Measurements from ENCODE around the gene CIC. TPM values are rescaled to one million over a fixed set of nuclear protein-coding genes. Genes with fewer than 3 reads are reported as not detected.

Gene CIC
- total and polyA plus RNA-seq, 2 of the 13 experiments (the other 11 are each of a cell fraction or from before 2014, with no cell fraction given) = 5.9 to 8.0 TPM

DNA sequence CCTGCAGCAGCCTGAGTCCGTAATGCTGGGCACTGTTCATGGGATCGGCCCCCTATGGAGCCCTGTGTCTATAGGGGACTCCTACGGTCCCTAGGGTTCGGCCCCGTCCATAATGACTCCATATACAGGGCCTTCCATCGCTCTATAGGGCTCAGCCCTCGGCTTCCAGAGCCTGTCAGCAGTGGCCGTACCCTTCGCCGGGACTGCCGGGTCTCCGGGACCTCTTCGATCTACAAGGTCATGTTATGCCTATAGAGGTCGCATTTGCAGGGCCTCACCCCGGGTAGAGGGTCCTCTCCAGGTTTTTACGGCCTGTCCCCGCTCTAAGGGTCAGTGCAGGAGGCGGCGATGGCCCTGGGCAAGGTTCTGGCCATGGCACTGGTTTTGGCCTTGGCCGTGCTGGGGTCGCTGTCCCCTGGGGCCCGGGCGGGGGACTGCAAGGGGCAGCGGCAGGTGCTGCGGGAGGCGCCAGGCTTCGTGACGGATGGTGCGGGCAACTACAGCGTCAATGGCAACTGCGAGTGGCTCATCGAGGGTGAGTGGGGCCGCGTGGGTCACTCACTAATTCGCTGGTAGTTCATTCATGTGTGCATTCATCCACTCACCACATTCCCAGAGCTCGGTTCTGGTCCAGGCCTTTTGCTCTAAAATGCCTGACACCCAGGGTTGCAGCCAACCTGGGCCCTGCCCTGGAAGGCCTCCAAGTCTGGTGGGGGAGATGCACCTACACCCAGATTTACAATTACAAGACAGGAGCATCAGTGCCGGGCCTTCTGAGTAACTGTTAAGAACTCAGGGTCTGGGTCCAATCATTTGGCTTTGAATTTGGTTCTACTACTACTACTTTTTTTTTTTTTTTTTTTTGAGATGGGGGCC, 57.1 kb downstream of the CIC start (continued):
- TF ChIP-seq KLF15 (CRISPR knock-in tag; IDR thresholded peaks at IDR 0.05; ENCODE audit: borderline replicate concordance) (0 out of 2 replicates have a peak, but pooled peaks have one; percentile 11), LCORL (IDR thresholded peaks at IDR 0.05) (no peak), LCORL (CRISPR knock-in tag; IDR thresholded peaks at IDR 0.05) (peak; percentile 45; the same call in 1 of the 2 replicates), ZBTB42 (CRISPR knock-in tag; IDR thresholded peaks at IDR 0.05) (no peak), ZNF660 (CRISPR knock-in tag; IDR thresholded peaks at IDR 0.05; ENCODE audit: borderline replicate concordance, low read depth) (no peak), ZMYM4 (CRISPR knock-in tag; IDR thresholded peaks at IDR 0.05) (peak; percentile 17; the same call in 1 of the 2 replicates), HES4 (CRISPR knock-in tag; IDR thresholded peaks at IDR 0.05; ENCODE audit: borderline replicate concordance) (0 out of 2 replicates have a peak, but pooled peaks have one; percentile 4), KDM5A (IDR thresholded peaks at IDR 0.05; ENCODE audit: borderline replicate concordance, low read length) (peak; percentile 74; the same call in 1 of the 2 replicates), HIVEP1 (CRISPR knock-in tag; IDR thresholded peaks at IDR 0.05) (0 out of 2 replicates have a peak, but pooled peaks have one; percentile 10), ZNF598 (CRISPR knock-in tag; IDR thresholded peaks at IDR 0.05; ENCODE audit: borderline replicate concordance) (no peak), GABPB1 (CRISPR knock-in tag; IDR thresholded peaks at IDR 0.05) (no peak), ZNF274 (CRISPR knock-in tag; IDR thresholded peaks at IDR 0.05) (peak; percentile 23; the same call in 1 of the 2 replicates), DMAP1 (CRISPR knock-in tag; IDR thresholded peaks at IDR 0.05) (0 out of 2 replicates have a peak, but pooled peaks have one; percentile 12), ZNF746 (CRISPR knock-in tag; IDR thresholded peaks at IDR 0.05) (0 out of 2 replicates have a peak, but pooled peaks have one; percentile 6), ZNF138 (CRISPR knock-in tag; IDR thresholded peaks at IDR 0.05; ENCODE audit: low read depth) (no peak)
- TF ChIP-seq, protein P1, sequence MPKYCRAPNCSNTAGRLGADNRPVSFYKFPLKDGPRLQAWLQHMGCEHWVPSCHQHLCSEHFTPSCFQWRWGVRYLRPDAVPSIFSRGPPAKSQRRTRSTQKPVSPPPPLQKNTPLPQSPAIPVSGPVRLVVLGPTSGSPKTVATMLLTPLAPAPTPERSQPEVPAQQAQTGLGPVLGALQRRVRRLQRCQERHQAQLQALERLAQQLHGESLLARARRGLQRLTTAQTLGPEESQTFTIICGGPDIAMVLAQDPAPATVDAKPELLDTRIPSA (CRISPR knock-in tag; IDR thresholded peaks at IDR 0.05; ENCODE audit: borderline replicate concordance) = no peak
- TF ChIP-seq, protein P2, sequence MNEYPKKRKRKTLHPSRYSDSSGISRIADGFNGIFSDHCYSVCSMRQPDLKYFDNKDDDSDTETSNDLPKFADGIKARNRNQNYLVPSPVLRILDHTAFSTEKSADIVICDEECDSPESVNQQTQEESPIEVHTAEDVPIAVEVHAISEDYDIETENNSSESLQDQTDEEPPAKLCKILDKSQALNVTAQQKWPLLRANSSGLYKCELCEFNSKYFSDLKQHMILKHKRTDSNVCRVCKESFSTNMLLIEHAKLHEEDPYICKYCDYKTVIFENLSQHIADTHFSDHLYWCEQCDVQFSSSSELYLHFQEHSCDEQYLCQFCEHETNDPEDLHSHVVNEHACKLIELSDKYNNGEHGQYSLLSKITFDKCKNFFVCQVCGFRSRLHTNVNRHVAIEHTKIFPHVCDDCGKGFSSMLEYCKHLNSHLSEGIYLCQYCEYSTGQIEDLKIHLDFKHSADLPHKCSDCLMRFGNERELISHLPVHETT (CRISPR knock-in tag; conservative IDR thresholded peaks at IDR 0.05) = no peak
- TF ChIP-seq, protein P3, sequence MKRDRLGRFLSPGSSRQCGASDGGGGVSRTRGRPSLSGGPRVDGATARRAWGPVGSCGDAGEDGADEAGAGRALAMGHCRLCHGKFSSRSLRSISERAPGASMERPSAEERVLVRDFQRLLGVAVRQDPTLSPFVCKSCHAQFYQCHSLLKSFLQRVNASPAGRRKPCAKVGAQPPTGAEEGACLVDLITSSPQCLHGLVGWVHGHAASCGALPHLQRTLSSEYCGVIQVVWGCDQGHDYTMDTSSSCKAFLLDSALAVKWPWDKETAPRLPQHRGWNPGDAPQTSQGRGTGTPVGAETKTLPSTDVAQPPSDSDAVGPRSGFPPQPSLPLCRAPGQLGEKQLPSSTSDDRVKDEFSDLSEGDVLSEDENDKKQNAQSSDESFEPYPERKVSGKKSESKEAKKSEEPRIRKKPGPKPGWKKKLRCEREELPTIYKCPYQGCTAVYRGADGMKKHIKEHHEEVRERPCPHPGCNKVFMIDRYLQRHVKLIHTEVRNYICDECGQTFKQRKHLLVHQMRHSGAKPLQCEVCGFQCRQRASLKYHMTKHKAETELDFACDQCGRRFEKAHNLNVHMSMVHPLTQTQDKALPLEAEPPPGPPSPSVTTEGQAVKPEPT (CRISPR knock-in tag; IDR thresholded peaks at IDR 0.05; ENCODE audit: low read depth) = 0 out of 2 replicates have a peak, but pooled peaks have one; percentile 22
- TF ChIP-seq, protein P4, sequence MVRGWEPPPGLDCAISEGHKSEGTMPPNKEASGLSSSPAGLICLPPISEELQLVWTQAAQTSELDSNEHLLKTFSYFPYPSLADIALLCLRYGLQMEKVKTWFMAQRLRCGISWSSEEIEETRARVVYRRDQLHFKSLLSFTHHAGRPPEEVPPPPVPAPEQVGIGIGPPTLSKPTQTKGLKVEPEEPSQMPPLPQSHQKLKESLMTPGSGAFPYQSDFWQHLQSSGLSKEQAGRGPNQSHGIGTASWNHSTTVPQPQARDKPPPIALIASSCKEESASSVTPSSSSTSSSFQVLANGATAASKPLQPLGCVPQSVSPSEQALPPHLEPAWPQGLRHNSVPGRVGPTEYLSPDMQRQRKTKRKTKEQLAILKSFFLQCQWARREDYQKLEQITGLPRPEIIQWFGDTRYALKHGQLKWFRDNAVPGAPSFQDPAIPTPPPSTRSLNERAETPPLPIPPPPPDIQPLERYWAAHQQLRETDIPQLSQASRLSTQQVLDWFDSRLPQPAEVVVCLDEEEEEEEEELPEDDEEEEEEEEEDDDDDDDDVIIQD (CRISPR knock-in tag; IDR thresholded peaks at IDR 0.05; ENCODE audit: low read depth) = no peak
- TF ChIP-seq, protein P5, sequence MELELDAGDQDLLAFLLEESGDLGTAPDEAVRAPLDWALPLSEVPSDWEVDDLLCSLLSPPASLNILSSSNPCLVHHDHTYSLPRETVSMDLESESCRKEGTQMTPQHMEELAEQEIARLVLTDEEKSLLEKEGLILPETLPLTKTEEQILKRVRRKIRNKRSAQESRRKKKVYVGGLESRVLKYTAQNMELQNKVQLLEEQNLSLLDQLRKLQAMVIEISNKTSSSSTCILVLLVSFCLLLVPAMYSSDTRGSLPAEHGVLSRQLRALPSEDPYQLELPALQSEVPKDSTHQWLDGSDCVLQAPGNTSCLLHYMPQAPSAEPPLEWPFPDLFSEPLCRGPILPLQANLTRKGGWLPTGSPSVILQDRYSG (CRISPR knock-in tag; IDR thresholded peaks at IDR 0.05) = no peak
- TF ChIP-seq, protein P6, sequence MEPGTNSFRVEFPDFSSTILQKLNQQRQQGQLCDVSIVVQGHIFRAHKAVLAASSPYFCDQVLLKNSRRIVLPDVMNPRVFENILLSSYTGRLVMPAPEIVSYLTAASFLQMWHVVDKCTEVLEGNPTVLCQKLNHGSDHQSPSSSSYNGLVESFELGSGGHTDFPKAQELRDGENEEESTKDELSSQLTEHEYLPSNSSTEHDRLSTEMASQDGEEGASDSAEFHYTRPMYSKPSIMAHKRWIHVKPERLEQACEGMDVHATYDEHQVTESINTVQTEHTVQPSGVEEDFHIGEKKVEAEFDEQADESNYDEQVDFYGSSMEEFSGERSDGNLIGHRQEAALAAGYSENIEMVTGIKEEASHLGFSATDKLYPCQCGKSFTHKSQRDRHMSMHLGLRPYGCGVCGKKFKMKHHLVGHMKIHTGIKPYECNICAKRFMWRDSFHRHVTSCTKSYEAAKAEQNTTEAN (CRISPR knock-in tag; conservative IDR thresholded peaks at IDR 0.05) = 0 out of 2 replicates have a peak, but pooled peaks have one; percentile 14
